Lung (tissue), 12 donors: Measurements from ENCODE around the gene IDH3G. TPM values are rescaled to one million over a fixed set of nuclear protein-coding genes. Genes with fewer than 3 reads are reported as not detected.
A peak's percentile ranks its signal among the peaks of the same experiment; 100 is the strongest.

Experiments
- ATAC-seq: fragments of 200-7000 bp; cut with Tn5 transposase; one replicate; pipeline ENCODE4 v1.9.1; 2020; ENCODE audit warnings: moderate number of reproducible peaks; ENCODE audit not compliant: insufficient read depth, low FRiP score
- DNase-seq, 3 donors: peaks; one replicate each; pipeline ENCODE4 v3.0.0-alpha.2; 2013 to 2017
- H3K27ac ChIP-seq, 2 donors: one replicate each; pipeline ENCODE4 v1.5.1; 2013; ENCODE audit warnings: mild to moderate bottlenecking in 2 of 2, moderate library complexity in 2 of 2, control low read depth in 1 of 2, inconsistent platforms in 1 of 2, low read depth in 1 of 2, low read length in 1 of 2
- H3K27me3 ChIP-seq, 3 donors: one replicate each; pipeline ENCODE4 v1.5.1; 2013; ENCODE audit warnings: low read length in 2 of 3; ENCODE audit not compliant: control insufficient read depth in 3 of 3, insufficient read depth in 3 of 3
- H3K36me3 ChIP-seq, 4 donors: one replicate each; pipeline ENCODE4 v1.5.1; 2013; ENCODE audit warnings: low read length in 4 of 4, mild to moderate bottlenecking in 1 of 4, moderate library complexity in 1 of 4; ENCODE audit not compliant: control insufficient read depth in 4 of 4, insufficient read depth in 4 of 4
- H3K4me1 ChIP-seq, 5 donors: one replicate each; pipeline ENCODE4 v1.5.1; 2013; ENCODE audit warnings: low read length in 5 of 5, mild to moderate bottlenecking in 2 of 5, moderate library complexity in 1 of 5; ENCODE audit not compliant: control insufficient read depth in 5 of 5, insufficient read depth in 5 of 5
- H3K4me3 ChIP-seq: one replicate; pipeline ENCODE4 v1.5.1; 2013; ENCODE audit warnings: mild to moderate bottlenecking, control low read depth, moderate library complexity
- H3K9ac ChIP-seq, 2 donors: one replicate each; pipeline ENCODE4 v1.5.1; 2013; ENCODE audit warnings: low read length in 2 of 2, control low read depth in 1 of 2; ENCODE audit not compliant: insufficient read depth in 1 of 2
- H3K9me3 ChIP-seq, 4 donors: one replicate each; pipeline ENCODE4 v1.5.1; 2013; ENCODE audit warnings: low read length in 3 of 4, mild to moderate bottlenecking in 1 of 4, moderate library complexity in 1 of 4; ENCODE audit not compliant: control insufficient read depth in 4 of 4, insufficient read depth in 3 of 4
- WGBS, 2 donors: extraction: QIAGEN DNeasy Blood & Tissue Kit; methylation state at CpG; one replicate each; pipeline ENCODE4 v1.1.7; 2013; 5-methylcytosine and 5-hydroxymethylcytosine counted together
- polyA plus RNA-seq, 2 donors: library from polyadenylated mRNA; stranded (reverse); fragments of 200-250 nt; gene quantifications; one replicate each; pipeline ENCODE4 v1.2.1, GENCODE V29; 2013
- total RNA-seq, 2 donors: library from RNA; depleted of rRNA in 1 of 2; stranded (reverse); fragments of >200 nt in 1 of 2; gene quantifications; one replicate each; pipeline ENCODE4 v1.2.1, GENCODE V29; 2014 to 2021
- TF ChIP-seq, protein P1 (sequence below): IDR thresholded peaks from 2 replicates; pipeline ENCODE4 v1.5.1; 2012; ENCODE audit warnings: mild to moderate bottlenecking; ENCODE audit errors: control extremely low read depth, extremely low read depth
- donor health status: control.
- donor health status: control.
- donor health status: Bipolar disorder and iron deficiency.
- donor health status: healthy.
- donor health status: DM: yes; HTN: yes; CAD: no.

Gene IDH3G
- total and polyA plus RNA-seq, 4 donors, result 30.4 to 65.5 (median 54.7) TPM

DNA sequence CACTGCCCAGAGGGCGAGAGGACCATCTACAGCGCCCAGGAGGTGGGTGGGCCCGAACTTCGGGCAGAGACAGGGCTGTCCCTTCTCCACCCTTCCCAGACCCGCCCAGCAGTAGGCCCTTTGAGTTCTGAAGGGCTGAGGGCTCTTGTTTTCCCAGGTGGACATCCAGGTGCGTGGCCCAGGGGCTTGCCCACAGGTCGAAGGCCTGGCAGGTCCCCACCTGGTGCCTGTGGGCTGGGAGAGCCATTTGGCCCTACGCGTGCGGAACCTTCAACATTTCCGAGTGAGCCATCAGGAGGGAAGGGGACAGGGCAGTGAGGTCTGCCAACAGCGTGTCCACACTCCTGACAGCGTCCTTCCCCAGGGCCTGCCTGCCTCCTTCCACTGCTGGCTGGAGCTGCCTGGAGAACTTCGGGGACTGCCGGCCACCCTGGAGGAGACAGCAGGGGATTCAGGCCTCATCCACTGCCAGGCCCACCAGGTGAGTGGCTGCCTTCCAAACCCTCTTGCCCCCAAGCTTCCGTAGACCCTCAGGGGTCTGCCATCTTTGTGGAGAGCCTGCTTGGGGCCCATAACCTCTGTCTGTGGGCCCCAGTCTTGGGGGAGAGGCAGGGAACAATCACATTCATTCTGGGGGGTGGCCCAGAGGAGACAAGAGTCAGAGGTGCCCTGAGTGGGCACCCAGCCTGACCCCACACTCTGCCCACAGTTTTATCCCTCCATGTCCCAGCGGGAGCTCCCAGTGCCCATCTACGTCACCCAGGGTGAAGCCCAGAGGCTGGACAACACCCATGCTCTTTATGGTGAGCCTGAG lies 23.4 kb downstream of the IDH3G start:
- TF ChIP-seq, protein P1, sequence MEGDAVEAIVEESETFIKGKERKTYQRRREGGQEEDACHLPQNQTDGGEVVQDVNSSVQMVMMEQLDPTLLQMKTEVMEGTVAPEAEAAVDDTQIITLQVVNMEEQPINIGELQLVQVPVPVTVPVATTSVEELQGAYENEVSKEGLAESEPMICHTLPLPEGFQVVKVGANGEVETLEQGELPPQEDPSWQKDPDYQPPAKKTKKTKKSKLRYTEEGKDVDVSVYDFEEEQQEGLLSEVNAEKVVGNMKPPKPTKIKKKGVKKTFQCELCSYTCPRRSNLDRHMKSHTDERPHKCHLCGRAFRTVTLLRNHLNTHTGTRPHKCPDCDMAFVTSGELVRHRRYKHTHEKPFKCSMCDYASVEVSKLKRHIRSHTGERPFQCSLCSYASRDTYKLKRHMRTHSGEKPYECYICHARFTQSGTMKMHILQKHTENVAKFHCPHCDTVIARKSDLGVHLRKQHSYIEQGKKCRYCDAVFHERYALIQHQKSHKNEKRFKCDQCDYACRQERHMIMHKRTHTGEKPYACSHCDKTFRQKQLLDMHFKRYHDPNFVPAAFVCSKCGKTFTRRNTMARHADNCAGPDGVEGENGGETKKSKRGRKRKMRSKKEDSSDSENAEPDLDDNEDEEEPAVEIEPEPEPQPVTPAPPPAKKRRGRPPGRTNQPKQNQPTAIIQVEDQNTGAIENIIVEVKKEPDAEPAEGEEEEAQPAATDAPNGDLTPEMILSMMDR, result no peak
- Histone ChIP-seq H3K27ac (no peak overlapping the region), H3K4me1 (peaks cover 0 to 7% (median 0%) of the 10 kb centered on the region in 5 donors), H3K36me3 (no peaks in the 10 kb centered on the region), H3K9me3 (peaks cover 0 to 1% (median 0%) of the 10 kb centered on the region in 4 donors), H3K27me3 (no peaks in the 10 kb centered on the region), H3K9ac (no peak overlapping the region), H3K4me3 (no peak overlapping the region)
- ATAC-seq, result no peak
- no peak for DNase-seq
- 87 to 92% methylated on average over 6 to 18 of the region's 18 CpGs for WGBS, 2 donors

DNA sequence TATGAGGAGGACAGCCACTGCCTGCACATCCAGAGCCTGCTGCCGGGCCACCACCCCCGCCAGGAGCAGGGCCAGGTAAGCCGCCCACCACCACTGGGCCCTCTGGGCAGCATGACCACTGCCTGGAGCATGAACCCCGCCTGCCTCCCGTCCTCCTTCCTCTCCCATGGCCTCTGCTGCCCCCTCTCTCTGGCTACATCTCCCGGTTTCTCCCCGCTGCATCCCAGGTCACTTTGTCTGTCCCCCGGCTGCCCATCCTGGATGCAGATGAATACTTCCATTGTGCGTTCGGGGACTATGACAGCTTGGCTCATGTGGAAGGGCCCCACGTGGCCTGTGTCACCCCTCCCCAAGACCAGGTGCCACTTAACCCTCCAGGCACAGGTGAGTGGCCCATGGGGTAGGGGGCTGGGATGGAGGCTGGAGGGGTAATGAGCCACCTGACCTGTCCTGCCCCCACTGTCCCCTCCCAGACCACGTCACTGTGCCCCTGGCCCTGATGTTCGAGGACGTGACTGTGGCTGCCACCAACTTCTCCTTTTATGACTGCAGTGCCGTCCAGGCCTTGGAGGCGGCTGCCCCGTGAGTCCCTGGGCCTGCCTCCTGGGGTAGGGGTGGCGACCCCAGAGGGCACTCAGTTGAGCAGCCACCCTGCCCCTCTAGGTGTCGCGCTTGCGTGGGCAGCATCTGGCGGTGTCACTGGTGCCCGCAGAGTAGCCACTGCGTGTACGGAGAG lies 24.1 kb downstream of the IDH3G start:
- Histone ChIP-seq H3K4me3 (no peak overlapping the region), H3K27ac (no peak overlapping the region), H3K4me1 (peaks cover 0 to 15% (median 3%) of the 10 kb centered on the region in 5 donors), H3K27me3 (no peaks in the 10 kb centered on the region), H3K36me3 (no peaks in the 10 kb centered on the region), H3K9me3 (peaks cover 0 to 2% (median 0%) of the 10 kb centered on the region in 4 donors), H3K9ac (no peak overlapping the region)
- TF ChIP-seq, protein P1, result no peak
- no peak for ATAC-seq
- WGBS, 2 donors, result 85% methylated on average over 20 to 25 of the region's 25 CpGs
- DNase-seq, result no peak

DNA sequence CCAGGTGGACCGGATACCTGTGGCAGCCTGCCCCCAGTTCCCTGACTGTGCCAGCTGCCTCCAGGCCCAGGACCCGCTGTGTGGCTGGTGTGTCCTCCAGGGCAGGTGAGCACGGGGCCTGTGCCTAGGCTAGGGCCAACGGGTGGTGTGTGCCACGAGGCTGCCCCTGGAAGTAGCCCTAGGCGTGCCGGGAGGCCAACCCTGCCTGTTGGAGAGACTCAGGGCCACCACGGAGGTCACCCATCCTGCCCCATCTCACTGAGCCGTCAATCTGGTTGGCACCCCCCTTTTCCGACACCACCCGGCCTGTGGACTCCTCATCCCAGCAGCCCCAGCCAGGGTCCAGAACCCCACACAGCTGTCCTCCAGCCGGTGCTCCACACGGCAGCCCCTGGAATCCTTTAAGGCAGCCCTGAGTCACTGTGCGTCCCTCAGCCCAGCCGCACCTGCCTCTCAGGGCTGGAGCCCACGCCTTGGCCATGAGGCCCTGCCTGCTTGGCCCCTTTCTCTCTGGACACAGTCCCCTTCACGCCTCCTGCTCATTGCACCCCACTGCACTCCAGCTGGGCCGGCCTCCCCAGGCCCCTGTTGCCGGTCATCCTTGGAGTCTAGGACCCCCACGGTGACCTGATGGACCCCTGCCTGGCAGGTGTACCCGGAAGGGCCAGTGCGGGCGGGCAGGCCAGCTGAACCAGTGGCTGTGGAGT lies 24.9 kb downstream of the IDH3G start:
- 89 to 95% methylated on average over 15 to 23 of the region's 23 CpGs for whole genome bisulfite sequencing, 2 donors
- Histone ChIP-seq H3K27ac (no peak overlapping the region), H3K27me3 (no peaks in the 10 kb centered on the region), H3K9ac (no peak overlapping the region), H3K4me1 (peaks cover 0 to 16% (median 7%) of the 10 kb centered on the region in 5 donors), H3K36me3 (no peaks in the 10 kb centered on the region), H3K9me3 (peaks cover 0 to 2% (median 0%) of the 10 kb centered on the region in 4 donors), H3K4me3 (no peak overlapping the region)
- ATAC-seq, result no peak
- TF ChIP-seq, protein P1, result no peak
- peak in 1 of 3 donors; percentile 9 for DNase-seq
